NT2/D1 (cell line): ENCODE results near the gene PRCD.

ENCODE experiments used
- YY1 ChIP-seq: IDR thresholded peaks from 2 replicates; pipeline ENCODE4 v1.6.1; 2011; ENCODE audit not compliant: insufficient read length, insufficient read depth
- ZNF274 ChIP-seq: IDR thresholded peaks from 2 replicates; pipeline ENCODE4 v1.6.1; 2011; ENCODE audit warnings: mild to moderate bottlenecking, low read depth, low read length

DNA sequence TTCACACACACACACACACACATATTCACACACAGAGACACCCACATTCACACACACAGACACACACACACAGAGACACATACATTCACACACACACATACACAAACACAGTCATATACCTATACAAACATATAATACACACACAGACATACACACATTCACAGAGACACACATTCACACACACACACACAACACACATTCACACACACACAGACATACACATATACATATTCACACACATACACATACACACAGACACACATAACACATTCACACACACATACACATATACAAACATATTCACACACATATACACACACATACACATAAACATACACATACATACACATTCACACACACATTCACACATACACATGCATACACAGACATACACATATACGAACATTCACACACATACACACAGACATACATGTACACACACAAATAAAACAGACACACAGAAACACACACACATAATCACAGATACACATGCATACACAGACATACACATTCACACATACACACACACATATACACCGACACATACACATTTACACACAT, 7.9 kb downstream of the PRCD start:
- no peak for TF ChIP-seq YY1
- TF ChIP-seq ZNF274, result no peak
